GM15510 (cell line): ENCODE data around the gene CCL11.

Experiments
- POLR2A ChIP-seq: IDR thresholded peaks from 3 replicates; pipeline ENCODE4 v1.6.1; 2011; ENCODE audit warnings: borderline replicate concordance; ENCODE audit not compliant: insufficient read length; ENCODE audit errors: extremely low read depth

CCL11 gene

GRCh38 chr17:34285286-34285792 lies at the start of gene CCL11:
Gene CCL11 (plus strand): TSS chr17:34285742. CDS start chr17:34285809, 67 bp downstream.
- TF ChIP-seq POLR2A = no peak

- no peak for TF ChIP-seq POLR2A
Observed at GRCh38 chr17:34236281-34236892, 49.2 kb upstream of the CCL11 start.

- no peak for TF ChIP-seq POLR2A
Observed at GRCh38 chr17:34237458-34237857, 48.1 kb upstream of the CCL11 start.

- TF ChIP-seq POLR2A = no peak
Observed at GRCh38 chr17:34241062-34241461, 44.5 kb upstream of the CCL11 start.

GRCh38 chr17:34242587-34243363 lies 42.8 kb upstream of the CCL11 start:
- no peak for TF ChIP-seq POLR2A

GRCh38 chr17:34243364-34244320 lies 41.9 kb upstream of the CCL11 start:
- no peak for TF ChIP-seq POLR2A

GRCh38 chr17:34245351-34245905 lies 40.1 kb upstream of the CCL11 start:
- TF ChIP-seq POLR2A = no peak

GRCh38 chr17:34246446-34246845 lies 39.1 kb upstream of the CCL11 start:
- TF ChIP-seq POLR2A = no peak

GRCh38 chr17:34246881-34247280 lies 38.7 kb upstream of the CCL11 start:
- no peak for TF ChIP-seq POLR2A

GRCh38 chr17:34248511-34249024 lies 37.0 kb upstream of the CCL11 start:
- no peak for TF ChIP-seq POLR2A

GRCh38 chr17:34249061-34249460 lies 36.5 kb upstream of the CCL11 start:
- no peak for TF ChIP-seq POLR2A

- no peak for TF ChIP-seq POLR2A
Observed at GRCh38 chr17:34249478-34249877, 36.1 kb upstream of the CCL11 start.

GRCh38 chr17:34251186-34251585 lies 34.4 kb upstream of the CCL11 start:
- no peak for TF ChIP-seq POLR2A

- no peak for TF ChIP-seq POLR2A
Observed at GRCh38 chr17:34252095-34252443, 33.5 kb upstream of the CCL11 start.

- no peak for TF ChIP-seq POLR2A
Observed at GRCh38 chr17:34252444-34253138, 33.0 kb upstream of the CCL11 start.

GRCh38 chr17:34253139-34253525 lies 32.4 kb upstream of the CCL11 start:
- TF ChIP-seq POLR2A = no peak
